AG08395 (cell line): ENCODE measurements around the gene FAM200B.

Experiments used
- DNase-seq: peaks from one replicate; pipeline ENCODE4 v3.0.0; 2012; ENCODE audit warnings: mixed read lengths, low spot score

FAM200B gene

GRCh38 chr4:15737255-15737654 lies 55.6 kb downstream of the FAM200B start:
- no peak for DNase-seq

GRCh38 chr4:15738877-15739276 lies 57.2 kb downstream of the FAM200B start:
- DNase-seq: peak; percentile 30
